Panc1 (cell line): ENCODE data around the gene EHD1.

ENCODE experiments used
- POLR2AphosphoS5 ChIP-seq: IDR thresholded peaks from 2 replicates; pipeline ENCODE4 v1.6.1; 2012; ENCODE audit warnings: mild to moderate bottlenecking, low read depth, low read length, moderate library complexity
- REST ChIP-seq, 2 experiments: IDR thresholded peaks; 2 replicates each; pipeline ENCODE4 v1.6.1; 2011 to 2012; ENCODE audit warnings: low read depth in 2 of 2, control low read depth in 1 of 2, low read length in 1 of 2, mild to moderate bottlenecking in 1 of 2, moderate library complexity in 1 of 2; ENCODE audit not compliant: insufficient read depth in 1 of 2
- SIN3A ChIP-seq: IDR thresholded peaks from 2 replicates; pipeline ENCODE4 v1.6.1; 2012; ENCODE audit warnings: low read depth, mild to moderate bottlenecking, low read length, moderate library complexity, borderline replicate concordance; ENCODE audit not compliant: insufficient read depth
- TF ChIP-seq, protein P1 (sequence below): fragments of 450-650 bp; IDR thresholded peaks from 2 replicates; pipeline ENCODE4 v1.5.1; 2017; ENCODE audit warnings: mild to moderate bottlenecking

- TF ChIP-seq, protein P1, sequence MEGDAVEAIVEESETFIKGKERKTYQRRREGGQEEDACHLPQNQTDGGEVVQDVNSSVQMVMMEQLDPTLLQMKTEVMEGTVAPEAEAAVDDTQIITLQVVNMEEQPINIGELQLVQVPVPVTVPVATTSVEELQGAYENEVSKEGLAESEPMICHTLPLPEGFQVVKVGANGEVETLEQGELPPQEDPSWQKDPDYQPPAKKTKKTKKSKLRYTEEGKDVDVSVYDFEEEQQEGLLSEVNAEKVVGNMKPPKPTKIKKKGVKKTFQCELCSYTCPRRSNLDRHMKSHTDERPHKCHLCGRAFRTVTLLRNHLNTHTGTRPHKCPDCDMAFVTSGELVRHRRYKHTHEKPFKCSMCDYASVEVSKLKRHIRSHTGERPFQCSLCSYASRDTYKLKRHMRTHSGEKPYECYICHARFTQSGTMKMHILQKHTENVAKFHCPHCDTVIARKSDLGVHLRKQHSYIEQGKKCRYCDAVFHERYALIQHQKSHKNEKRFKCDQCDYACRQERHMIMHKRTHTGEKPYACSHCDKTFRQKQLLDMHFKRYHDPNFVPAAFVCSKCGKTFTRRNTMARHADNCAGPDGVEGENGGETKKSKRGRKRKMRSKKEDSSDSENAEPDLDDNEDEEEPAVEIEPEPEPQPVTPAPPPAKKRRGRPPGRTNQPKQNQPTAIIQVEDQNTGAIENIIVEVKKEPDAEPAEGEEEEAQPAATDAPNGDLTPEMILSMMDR: no peak
- no peak for TF ChIP-seq POLR2AphosphoS5
- no peak for TF ChIP-seq REST (IDR thresholded peaks at IDR 0.05; ENCODE audit: insufficient read depth in 1 of 2, low read depth in 2 of 2, low read length in 1 of 2)
- no peak for TF ChIP-seq SIN3A
Measured at GRCh38 chr11:64872790-64873488, 5.5 kb downstream of the EHD1 start.
